Ishikawa (cell line): ENCODE measurements around the gene IL4.

Experiments
- CEBPB ChIP-seq: IDR thresholded peaks from 2 replicates; pipeline ENCODE4 v1.6.1; 2012
- CREB1 ChIP-seq: IDR thresholded peaks from 2 replicates; pipeline ENCODE4 v1.6.1; 2012; ENCODE audit warnings: low read depth
- EGR1 ChIP-seq: IDR thresholded peaks from 2 replicates; pipeline ENCODE4 v1.6.1; 2012
- EP300 ChIP-seq: IDR thresholded peaks from 2 replicates; pipeline ENCODE4 v1.6.1; 2012; ENCODE audit warnings: borderline replicate concordance
- FOXM1 ChIP-seq: IDR thresholded peaks from 2 replicates; pipeline ENCODE4 v1.6.1; 2012; ENCODE audit warnings: low read depth, borderline replicate concordance
- MAX ChIP-seq: IDR thresholded peaks from 2 replicates; pipeline ENCODE4 v1.6.1; 2012
- NFIC ChIP-seq: IDR thresholded peaks from 2 replicates; pipeline ENCODE4 v1.6.1; 2012
- RAD21 ChIP-seq: IDR thresholded peaks from 2 replicates; pipeline ENCODE4 v1.6.1; 2012; ENCODE audit warnings: low read depth
- REST ChIP-seq: IDR thresholded peaks from 2 replicates; pipeline ENCODE4 v1.6.1; 2012; ENCODE audit warnings: low read depth, mild to moderate bottlenecking
- TAF1 ChIP-seq: IDR thresholded peaks from 2 replicates; pipeline ENCODE4 v1.6.1; 2012; ENCODE audit warnings: low read depth, mild to moderate bottlenecking
- TCF12 ChIP-seq: IDR thresholded peaks from 2 replicates; pipeline ENCODE4 v1.6.1; 2012; ENCODE audit warnings: low read depth
- TEAD4 ChIP-seq: IDR thresholded peaks from 2 replicates; pipeline ENCODE4 v1.6.1; 2012
- USF1 ChIP-seq: IDR thresholded peaks from 2 replicates; pipeline ENCODE4 v1.6.1; 2012
- YY1 ChIP-seq: IDR thresholded peaks from 2 replicates; pipeline ENCODE4 v1.6.1; 2012; ENCODE audit warnings: low read depth

The IL4 gene

GRCh38 chr5:132678735-132679134, 4.9 kb downstream of the IL4 start:
- TF ChIP-seq FOXM1 (no peak), YY1 (no peak), MAX (no peak), TAF1 (no peak)

- TF ChIP-seq RAD21 (no peak), USF1 (no peak), REST (no peak), CREB1 (no peak), MAX (no peak)
These were observed 5.4 kb downstream of the IL4 start for GRCh38 chr5:132679166-132679565.

GRCh38 chr5:132679717-132680380, 6.1 kb downstream of the IL4 start:
- TF ChIP-seq EGR1 (no peak), CREB1 (no peak), TAF1 (no peak), FOXM1 (no peak), REST (no peak), EP300 (no peak), CEBPB (no peak), TCF12 (no peak), RAD21 (no peak), YY1 (no peak), TEAD4 (no peak)

GRCh38 chr5:132680780-132681475, 7.1 kb downstream of the IL4 start:
- TF ChIP-seq MAX (no peak), TEAD4 (no peak), TAF1 (no peak), EGR1 (no peak), YY1 (no peak), EP300 (no peak)

- TF ChIP-seq EGR1 = no peak
- TF ChIP-seq YY1 = no peak
- TF ChIP-seq CEBPB = no peak
- no peak for TF ChIP-seq EP300
- TF ChIP-seq TCF12 = no peak
- no peak for TF ChIP-seq REST
- no peak for TF ChIP-seq TAF1
- no peak for TF ChIP-seq NFIC
- TF ChIP-seq MAX = no peak
- TF ChIP-seq USF1 = no peak
- TF ChIP-seq FOXM1 = no peak
- TF ChIP-seq CREB1 = no peak
- no peak for TF ChIP-seq TEAD4
These were observed 7.7 kb downstream of the IL4 start for GRCh38 chr5:132681476-132681831.
